ACHN (cell line): Measurements from ENCODE around the gene ITGA1.

Source experiments
- DNase-seq: peaks from one replicate; pipeline ENCODE4 v3.0.0-alpha.2; 2015
- in situ Hi-C: cut with HindIII; loops from 2 replicates; pipeline ENCODE4 v1.10.0; 2017; ENCODE audit warnings: low sequenced_read_pairs, low pct_ligation_motif_present, low pct_unique_long_range_greater_than_20kb

ITGA1 gene

GRCh38 chr5:52995914-52996313 lies 208.2 kb downstream of the ITGA1 start:
- DNase-seq = no peak
- in situ Hi-C loops = no loop called here

DNA sequence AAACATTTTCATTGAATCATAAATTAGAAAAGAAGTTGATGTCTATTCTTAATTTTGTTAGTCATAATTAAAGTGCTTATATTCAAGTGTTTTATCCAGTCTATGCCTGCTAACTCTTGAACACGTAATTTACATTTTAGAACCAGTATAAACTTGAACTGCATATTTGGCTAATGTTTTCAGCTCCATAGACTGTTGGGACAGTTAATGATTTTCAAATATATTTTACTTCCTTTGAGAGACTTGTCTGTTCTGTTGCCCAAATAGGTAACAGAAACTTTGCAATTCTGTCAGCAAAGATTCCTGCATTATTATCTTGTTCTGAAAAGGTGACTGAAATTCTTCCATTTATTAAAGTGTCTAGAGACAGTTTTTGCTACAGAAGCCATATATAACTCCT lies 209.3 kb downstream of the ITGA1 start:
- DNase-seq = no peak
- in situ Hi-C loops = no loop called here

DNA sequence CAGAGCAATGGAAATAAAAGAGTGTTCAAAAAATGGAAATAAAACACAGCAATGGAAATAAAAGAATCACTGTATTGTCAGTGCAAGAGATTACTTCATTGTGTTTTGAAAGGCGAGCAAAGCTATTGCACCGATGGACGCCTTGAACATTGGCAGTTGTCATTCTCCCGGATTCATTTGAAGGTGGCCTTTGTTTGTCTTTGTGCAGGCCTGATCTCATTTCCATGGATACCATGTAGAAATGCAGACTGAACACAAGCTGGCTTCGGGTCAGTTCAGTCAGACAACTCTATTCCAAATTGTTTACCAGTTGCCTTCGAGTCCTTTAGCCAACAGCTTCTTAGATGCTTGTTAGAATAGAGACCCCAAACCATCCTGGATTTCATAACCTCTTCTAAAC lies 209.7 kb downstream of the ITGA1 start:
- in situ Hi-C loops = no loop called here
- DNase-seq = no peak

DNA sequence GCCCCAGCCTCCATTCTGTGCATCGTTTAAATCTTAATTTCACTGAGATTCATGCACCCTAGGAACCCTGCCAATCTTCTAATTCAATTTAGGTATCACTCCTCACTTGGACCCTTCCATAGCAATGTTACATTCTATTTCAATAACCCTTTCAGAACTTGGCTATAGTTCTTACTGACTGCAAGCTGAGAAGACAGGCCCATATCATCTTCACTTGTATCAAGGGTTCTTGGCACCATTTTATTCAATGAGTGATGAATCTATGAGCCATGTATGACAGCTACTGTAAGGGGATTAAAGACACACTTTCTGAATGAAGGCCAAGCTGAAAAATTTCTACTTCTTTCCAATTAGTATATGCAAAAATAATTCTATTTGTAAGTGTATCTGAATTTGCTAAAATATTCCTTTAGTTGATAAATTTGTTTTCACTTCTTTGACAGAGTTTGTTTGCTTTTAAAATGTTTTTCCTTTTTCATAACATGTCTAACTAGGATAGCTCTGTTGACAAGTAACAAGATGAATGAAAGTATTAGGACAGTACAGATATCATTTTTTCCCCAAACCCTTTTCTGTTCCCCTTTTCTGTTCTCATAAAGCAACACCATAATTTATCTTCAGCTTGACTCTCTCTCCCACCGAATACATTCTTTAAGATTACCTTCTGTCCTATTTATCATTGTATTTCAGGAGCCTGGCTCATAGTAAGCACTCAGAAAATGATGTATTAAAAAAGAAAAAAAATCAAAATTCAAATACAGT lies 211.0 kb downstream of the ITGA1 start:
- in situ Hi-C loops = no loop called here
- DNase-seq = no peak

- DNase-seq = no peak
- in situ Hi-C loops = no loop called here
Observed at GRCh38 chr5:52999344-52999949, 211.7 kb downstream of the ITGA1 start.

DNA sequence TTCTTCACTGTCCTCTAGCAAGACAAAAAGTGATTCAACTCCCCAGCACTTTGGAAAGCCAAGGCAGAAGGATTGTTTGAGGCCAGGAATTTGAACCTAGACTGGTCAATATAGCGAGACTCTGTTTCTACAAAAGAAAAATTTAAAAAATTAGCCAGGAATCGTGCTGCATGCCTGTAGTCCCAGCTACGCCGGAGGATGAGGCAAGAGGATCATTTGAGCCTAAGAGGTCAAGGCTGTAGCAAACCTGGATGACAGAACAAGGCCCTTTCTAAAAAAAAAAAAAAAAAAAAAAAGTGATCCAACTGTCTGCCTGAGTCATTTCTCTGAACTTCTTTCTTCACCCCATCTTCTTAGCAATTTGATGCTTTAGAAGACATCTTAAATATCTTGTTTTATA lies 213.8 kb downstream of the ITGA1 start:
- no peak for DNase-seq

GRCh38 chr5:53002491-53002890 lies 214.8 kb downstream of the ITGA1 start:
- in situ Hi-C loops = no loop called here
- DNase-seq = no peak

More for the DNA sequence above, 213.8 kb downstream of the ITGA1 start:
- in situ Hi-C loops = no loop called here

- in situ Hi-C loops = no loop called here
- DNase-seq = no peak
Observed at GRCh38 chr5:53003144-53003543, 215.4 kb downstream of the ITGA1 start.

DNA sequence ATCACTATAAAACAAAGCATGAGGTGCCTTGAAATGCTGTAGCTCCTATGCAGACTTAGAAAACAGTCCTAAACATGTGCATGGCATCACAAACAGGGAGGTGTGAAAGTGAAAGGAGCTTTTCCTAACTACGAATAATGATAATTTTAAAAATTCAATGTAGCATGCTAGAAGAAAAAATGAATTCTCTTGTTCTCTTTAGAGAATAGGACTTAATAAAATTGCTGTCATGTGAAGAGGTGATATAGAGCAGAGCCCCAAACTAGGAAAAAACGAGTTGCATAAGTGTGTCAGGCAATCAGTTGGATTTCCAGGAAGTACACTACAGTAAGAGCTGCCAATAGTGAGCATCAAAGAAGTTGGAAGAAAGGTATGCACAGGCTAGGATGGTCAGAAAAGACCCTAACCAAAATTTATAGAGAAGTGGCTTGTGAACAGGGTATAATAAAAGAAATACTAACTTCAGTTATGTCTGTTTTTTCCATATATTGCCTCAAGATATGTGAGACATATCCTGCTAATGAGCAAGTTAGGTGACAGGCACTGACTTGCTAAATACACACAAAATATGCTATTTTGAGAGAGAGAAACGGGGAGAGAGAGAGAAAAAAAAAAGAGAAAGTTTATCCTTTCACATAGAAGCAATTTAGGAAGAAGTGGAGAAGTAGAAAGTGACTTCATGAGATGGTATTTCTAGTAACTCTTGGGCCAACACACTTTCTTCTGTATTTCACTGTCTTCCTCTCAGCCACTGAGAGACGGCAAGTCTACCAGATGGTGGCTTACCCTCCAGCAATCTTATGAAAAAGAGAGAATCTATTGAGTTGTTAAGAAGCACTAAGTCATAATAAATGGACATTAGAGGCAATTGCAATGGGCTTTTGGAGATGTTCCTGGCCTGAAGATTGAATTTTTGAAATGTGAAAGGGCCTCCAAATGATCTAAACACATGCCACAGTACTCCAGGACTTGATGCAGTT lies 219.5 kb downstream of the ITGA1 start:
- DNase-seq = no peak
- in situ Hi-C loops = no loop called here

DNA sequence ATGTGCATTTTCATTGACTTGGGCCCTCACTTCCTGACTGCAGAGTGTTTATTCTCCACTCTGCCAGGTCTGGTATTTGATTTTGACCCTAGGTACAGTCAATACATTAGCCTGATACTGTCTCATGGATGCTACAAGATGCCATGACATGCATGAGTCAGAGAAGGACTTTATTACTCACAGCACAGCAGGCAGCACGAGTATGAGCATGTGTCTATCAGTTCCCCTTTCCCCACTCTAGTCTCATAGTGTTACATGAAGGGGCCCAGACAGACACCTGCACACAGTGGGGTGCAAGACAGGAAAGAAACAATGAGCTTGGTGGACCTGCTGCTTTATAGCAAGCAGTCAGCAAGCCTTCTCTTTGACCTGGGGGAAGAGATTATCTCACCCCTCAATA lies 221.0 kb downstream of the ITGA1 start:
- in situ Hi-C loops = no loop called here
- DNase-seq = peak; percentile 31
